H7 (cell line): ENCODE results near the gene RPL3. TPM values are rescaled to one million over a fixed set of nuclear protein-coding genes. Genes with fewer than 3 reads are reported as not detected.
"Not testable (repeated sequence)": the region's sequence is repeated elsewhere in the genome, so short reads cannot be mapped to it uniquely, and the experiment has no call there.

Experiments used
- DNase-seq: peaks from one replicate; pipeline ENCODE4 v3.0.0; 2012
- H3K27me3 ChIP-seq: 2 replicates; pipeline ENCODE4 v1.6.0; 2011; ENCODE audit warnings: mild to moderate bottlenecking, low read length; ENCODE audit not compliant: control insufficient read depth, insufficient read depth
- H3K36me3 ChIP-seq: replicated peaks from 2 replicates; pipeline ENCODE4 v1.5.1; 2011; ENCODE audit warnings: low read length; ENCODE audit not compliant: control insufficient read depth, insufficient read depth
- H3K4me3 ChIP-seq: 2 replicates; pipeline ENCODE4 v1.5.1; 2011; ENCODE audit warnings: low read depth, mild to moderate bottlenecking, control low read depth, low read length, moderate library complexity; ENCODE audit not compliant: insufficient read depth
- total RNA-seq: library from RNA; depleted of rRNA; stranded (reverse); fragments of >200 nt; shearing (Covaris generic); gene quantifications from 2 replicates; pipeline ENCODE4 v1.2.3, GENCODE V29; 2014

The RPL3 gene
- total RNA-seq, 1 experiment from 2014 or later, result 3,029 TPM

GRCh38 chr22:39357110-39358108 lies 38.0 kb upstream of the RPL3 start:
- H3K4me3 ChIP-seq, result not testable (repeated sequence)

GRCh38 chr22:39356464-39356863 lies 37.0 kb upstream of the RPL3 start:
- peak; percentile 28 for DNase-seq
- no peaks in the 10 kb centered on the region for H3K36me3 ChIP-seq
- no peak overlapping the region for H3K4me3 ChIP-seq
- H3K27me3 ChIP-seq, result no peaks in the 10 kb centered on the region

More at GRCh38 chr22:39357110-39358108, 38.0 kb upstream of the RPL3 start:
- H3K36me3 ChIP-seq, H3K27me3 ChIP-seq: not testable (repeated sequence)
- DNase-seq, result peak; percentile 50

- not testable (repeated sequence) for H3K27me3 ChIP-seq, H3K36me3 ChIP-seq, DNase-seq, H3K4me3 ChIP-seq
Measured at GRCh38 chr22:39355805-39356204, 36.4 kb upstream of the RPL3 start.

DNA sequence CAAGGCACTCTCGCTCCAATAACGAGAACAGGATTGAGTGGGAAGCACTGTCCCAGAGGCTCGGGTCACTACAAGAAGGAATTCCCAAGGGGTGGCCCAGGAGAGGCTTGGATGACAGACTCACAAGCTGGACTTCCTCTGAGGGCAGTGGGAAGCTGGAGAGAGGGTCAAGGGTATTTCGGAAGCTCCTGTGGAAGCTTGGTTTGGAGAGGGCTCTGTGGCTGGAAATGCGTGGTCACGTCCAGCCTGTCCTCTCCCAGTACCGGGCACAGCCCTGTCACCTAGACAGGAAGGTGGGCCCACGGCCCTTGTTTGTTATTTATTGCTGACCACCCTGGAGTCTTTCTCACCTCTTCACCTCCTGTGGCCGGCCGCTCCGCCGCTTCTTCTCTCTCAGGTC lies 35.7 kb upstream of the RPL3 start:
- peak; percentile 19 for DNase-seq
- Histone ChIP-seq H3K4me3 (no peak overlapping the region), H3K36me3 (no peaks in the 10 kb centered on the region), H3K27me3 (no peaks in the 10 kb centered on the region)

GRCh38 chr22:39353346-39353745 lies 33.9 kb upstream of the RPL3 start:
- Histone ChIP-seq H3K36me3 (no peaks in the 10 kb centered on the region), H3K27me3 (no peaks in the 10 kb centered on the region), H3K4me3 (no peak overlapping the region)
- no peak for DNase-seq

DNA sequence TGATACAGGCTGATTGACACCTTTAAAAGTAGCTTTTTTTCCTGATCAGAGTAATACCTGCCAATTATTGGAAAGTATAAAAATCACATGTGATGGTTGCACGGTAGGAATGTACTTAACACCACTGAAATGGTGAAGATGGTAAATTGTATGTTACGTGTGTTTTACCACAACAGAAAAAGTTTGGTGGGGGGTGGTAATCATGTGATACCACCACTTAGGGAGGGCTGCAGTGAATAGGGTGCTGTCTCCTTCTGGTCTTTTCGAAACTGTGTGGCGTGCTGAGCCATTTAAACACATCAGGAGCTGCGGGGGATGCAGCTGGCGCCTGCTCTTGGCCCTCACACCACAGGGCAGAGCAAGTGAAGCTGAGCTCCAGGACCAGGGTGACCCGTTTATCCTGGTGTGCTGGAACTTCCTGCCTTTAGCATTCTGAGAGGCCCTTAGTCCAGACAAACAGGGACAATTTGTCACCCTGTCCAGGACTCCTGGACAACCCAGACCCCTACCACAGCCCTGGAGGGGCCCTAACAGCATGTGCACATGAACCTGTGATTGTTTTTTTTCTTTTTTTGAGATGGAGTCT lies 33.0 kb upstream of the RPL3 start:
- Histone ChIP-seq H3K27me3 (no peaks in the 10 kb centered on the region), H3K4me3 (no peak overlapping the region), H3K36me3 (no peaks in the 10 kb centered on the region)
- peak; percentile 40 for DNase-seq

DNA sequence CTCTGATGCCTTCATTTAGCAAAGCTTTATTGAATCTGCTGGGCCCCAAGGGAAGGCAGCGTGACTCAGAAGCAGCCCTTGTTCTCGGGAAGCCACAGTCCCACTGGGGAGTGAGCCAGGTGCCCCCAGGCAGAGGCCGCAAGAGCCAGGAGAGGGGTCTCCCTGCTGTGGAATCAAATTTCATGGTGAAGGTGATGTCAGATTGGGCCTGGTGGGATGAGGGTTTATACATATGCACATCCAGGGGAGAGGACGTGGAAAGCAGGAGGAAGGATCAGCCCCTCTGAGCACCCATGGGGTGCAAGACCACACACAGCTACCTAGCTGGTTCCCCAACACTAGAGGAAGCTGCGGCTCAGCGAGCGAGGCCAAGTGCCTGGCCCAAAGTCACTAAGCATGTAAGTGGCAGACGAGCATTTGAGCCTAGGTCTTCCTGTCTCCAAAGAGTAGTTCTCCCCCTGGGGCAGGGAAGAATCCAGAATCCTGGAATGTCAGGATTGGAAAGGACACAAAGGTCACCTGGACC lies 32.3 kb upstream of the RPL3 start:
- DNase-seq, result peak; percentile 72

GRCh38 chr22:39350757-39351688 lies 31.6 kb upstream of the RPL3 start:
- Histone ChIP-seq H3K36me3 (no peaks in the 10 kb centered on the region), H3K4me3 (peak overlapping the region; percentile 76), H3K27me3 (no peaks in the 10 kb centered on the region)
- DNase-seq, result peak; percentile 53

More for the DNA sequence above, 32.3 kb upstream of the RPL3 start:
- no peaks in the 10 kb centered on the region for H3K36me3 ChIP-seq
- no peaks in the 10 kb centered on the region for H3K27me3 ChIP-seq
- no peak overlapping the region for H3K4me3 ChIP-seq

DNA sequence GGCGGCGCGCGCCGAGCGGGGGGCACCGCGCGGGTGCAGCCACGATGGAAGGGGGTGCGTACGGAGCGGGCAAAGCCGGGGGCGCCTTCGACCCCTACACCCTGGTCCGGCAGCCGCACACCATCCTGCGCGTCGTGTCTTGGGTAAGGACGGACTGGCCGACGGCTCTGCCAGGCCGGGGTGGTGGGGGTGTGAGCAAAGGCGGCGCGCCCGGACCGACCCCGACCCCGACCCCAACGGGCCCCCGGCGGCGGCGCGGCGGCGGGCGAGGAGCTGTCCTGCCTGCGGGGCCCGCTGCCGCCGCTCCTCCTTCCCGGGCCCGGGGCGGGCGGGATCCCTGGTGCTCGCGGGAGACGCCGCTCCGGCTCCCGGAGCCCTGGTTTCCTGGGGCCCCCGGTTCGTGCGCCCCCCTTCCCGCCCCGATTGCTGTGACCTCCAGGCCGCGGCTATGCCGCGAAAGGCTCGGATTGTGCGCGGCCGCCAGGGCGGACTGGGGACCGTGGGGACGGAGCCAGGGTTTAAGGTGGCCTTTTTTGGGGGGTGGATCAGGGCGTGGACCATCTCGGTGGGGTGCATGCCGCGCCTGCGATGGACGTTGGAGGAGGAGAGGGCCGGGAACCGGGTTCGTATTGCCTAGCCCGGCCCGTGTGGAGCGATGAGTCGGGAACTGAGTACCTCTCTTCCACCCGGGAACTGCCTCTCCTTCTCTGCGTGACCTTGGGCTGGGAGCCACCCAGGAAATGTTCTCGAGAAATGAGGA lies 30.7 kb upstream of the RPL3 start, which contains the start of gene SYNGR1:
TSS of gene SYNGR1 (plus strand) at position 25 of the 760 bp plus-strand sequence. CDS start at position 45, 20 bp downstream.
- Histone ChIP-seq H3K36me3 (no peaks in the 10 kb centered on the region), H3K27me3 (no peaks in the 10 kb centered on the region), H3K4me3 (peak within 1 kb of the TSS; percentile 76)
- no peak for DNase-seq

- Histone ChIP-seq H3K36me3 (no peaks in the 10 kb centered on the region), H3K4me3 (peak overlapping the region; percentile 76), H3K27me3 (no peaks in the 10 kb centered on the region)
- DNase-seq, result peak; percentile 100
Measured at GRCh38 chr22:39349506-39349966, 30.1 kb upstream of the RPL3 start.

- Histone ChIP-seq H3K4me3 (peak overlapping the region; percentile 64), H3K36me3 (no peaks in the 10 kb centered on the region), H3K27me3 (no peaks in the 10 kb centered on the region; the same call in 1 of the 2 replicates)
- peak; percentile 71 for DNase-seq
Measured at GRCh38 chr22:39348909-39349505, 29.6 kb upstream of the RPL3 start.

DNA sequence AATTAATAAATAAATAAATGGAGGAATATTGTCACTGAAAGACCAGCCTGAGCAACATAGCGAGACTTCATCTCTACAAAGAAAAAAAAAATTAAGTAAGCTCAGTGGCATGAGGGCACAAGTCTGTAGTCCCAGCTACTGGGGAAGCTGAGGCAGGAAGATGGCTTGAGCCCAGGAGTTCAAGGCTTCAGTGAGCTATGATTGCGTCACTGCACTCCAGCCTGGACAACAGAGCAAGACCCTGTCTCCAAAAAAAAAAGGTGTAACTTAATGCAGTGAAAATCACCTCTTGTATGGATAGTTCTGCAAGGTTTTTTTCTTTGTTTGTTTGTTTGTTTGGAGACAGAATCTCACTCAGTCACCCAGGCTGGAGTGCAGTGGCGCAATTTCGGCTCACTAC lies 25.8 kb upstream of the RPL3 start:
- no peak for DNase-seq
- no peaks in the 10 kb centered on the region; the same call in 1 of the 2 replicates for H3K27me3 ChIP-seq
- no peak overlapping the region for H3K4me3 ChIP-seq
- no peaks in the 10 kb centered on the region for H3K36me3 ChIP-seq

DNA sequence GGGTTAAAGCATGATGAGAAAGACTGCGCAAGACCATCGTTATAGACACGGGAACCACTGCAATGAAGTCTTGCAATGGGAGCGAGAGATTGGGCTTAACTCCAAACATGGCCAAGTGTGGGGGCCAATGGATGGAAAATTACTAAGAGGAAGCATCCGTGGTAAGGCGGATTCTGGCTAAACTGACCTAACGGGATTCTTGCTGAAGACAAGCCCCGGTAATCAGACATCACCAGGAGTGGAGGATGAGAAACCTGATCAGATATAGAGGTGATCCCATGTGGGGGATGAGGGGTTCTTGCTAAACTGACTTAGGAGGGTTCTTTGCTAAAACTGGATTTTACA lies 24.6 kb upstream of the RPL3 start:
- Histone ChIP-seq H3K36me3 (no peaks in the 10 kb centered on the region), H3K4me3 (no peak overlapping the region), H3K27me3 (no peaks in the 10 kb centered on the region; the same call in 1 of the 2 replicates)
- DNase-seq, result no peak
